ENCODE measurements around the gene IGLL5.

GRCh38 chr22:22856885-22857606 lies 30.6 kb upstream of the IGLL5 start:
- TF ChIP-seq ELF3 (CRISPR knock-in tag; IDR thresholded peaks at IDR 0.05) (no peak), MAX (IDR thresholded peaks at IDR 0.05) (no peak), POLR2A (IDR thresholded peaks at IDR 0.05; ENCODE audit: insufficient read depth in 1 of 2, low read depth in 2 of 2, low read length in 2 of 2) (no peak), ZNF550 (CRISPR knock-in tag; IDR thresholded peaks at IDR 0.05; ENCODE audit: borderline replicate concordance) (no peak), HNRNPLL (IDR thresholded peaks at IDR 0.05; ENCODE audit: low read depth, low read length, poor library complexity, severe bottlenecking) (no peak), CHD4 (IDR thresholded peaks at IDR 0.05; ENCODE audit: borderline replicate concordance, low read length) (no peak)
